Stomach (tissue), 9 donors: ENCODE data around the gene WDR72. TPM values are rescaled to one million over a fixed set of nuclear protein-coding genes. Genes with fewer than 3 reads are reported as not detected.

Source experiments
- DNase-seq, 2 donors: peaks; one replicate each; pipeline versions ENCODE4 v3.0.0 to v3.0.0-alpha.2; 2013 to 2019
- H3K27ac ChIP-seq, 5 donors: fragments of 200-600 bp in 4 of 5; sonication (generic) in 4 of 5; one replicate each; pipeline ENCODE4 v1.5.1; 2013 to 2019; ENCODE audit warnings: mild to moderate bottlenecking in 1 of 5, moderate library complexity in 1 of 5
- H3K27me3 ChIP-seq, 3 donors: fragments of 200-600 bp; sonication (generic); one replicate each; pipeline ENCODE4 v1.5.1; 2017 to 2019; ENCODE audit warnings: mixed run types in 1 of 3
- H3K36me3 ChIP-seq, 4 donors: fragments of 200-600 bp; sonication (generic); 1 replicate in 3 of 4; 2 replicates in 1 of 4; pipeline ENCODE4 v1.5.1; 2016 to 2019
- H3K4me1 ChIP-seq, 4 donors: fragments of 200-600 bp; sonication (generic); one replicate each; pipeline ENCODE4 v1.5.1; 2016 to 2019
- H3K4me3 ChIP-seq, 4 donors: fragments of 200-600 bp; sonication (generic) in 3 of 4; one replicate each; pipeline ENCODE4 v1.5.1; 2016 to 2019; ENCODE audit warnings: mild to moderate bottlenecking in 1 of 4
- H3K9me3 ChIP-seq, 4 donors: fragments of 200-600 bp; sonication (generic); one replicate each; pipeline ENCODE4 v1.5.1; 2016 to 2019
- CTCF ChIP-seq, 7 experiments: fragments of 450-650 bp in 4 of 7; fragments of 200-600 bp in 3 of 7; sonication (generic) in 3 of 7; IDR thresholded peaks; one replicate each; pipeline ENCODE4 v1.5.1; 2016 to 2019; ENCODE audit warnings: antibody characterized with exemption in 7 of 7, control low read depth in 2 of 7, mild to moderate bottlenecking in 1 of 7
- EP300 ChIP-seq: sonication (generic); formaldehyde crosslinking; IDR thresholded peaks from one replicate; pipeline ENCODE4 v1.6.1; 2017; ENCODE audit warnings: antibody characterized with exemption
- POLR2A ChIP-seq, 4 donors: fragments of 450-650 bp; IDR thresholded peaks; one replicate each; pipeline ENCODE4 v1.6.1; 2016; ENCODE audit warnings: antibody characterized with exemption in 4 of 4, control low read depth in 2 of 4, mild to moderate bottlenecking in 1 of 4, moderate library complexity in 1 of 4
- POLR2AphosphoS5 ChIP-seq, 3 donors: sonication (generic); formaldehyde crosslinking; IDR thresholded peaks; one replicate each; pipeline ENCODE4 v1.6.1; 2016; ENCODE audit warnings: antibody characterized with exemption in 3 of 3
- WGBS, 5 donors: extraction: QIAGEN DNeasy Blood & Tissue Kit in 3 of 5; methylation state at CpG; one replicate each; pipeline versions ENCODE4 v1.1.5 to v1.1.7; 2013 to 2018; 5-methylcytosine and 5-hydroxymethylcytosine counted together
- intact Hi-C: fragments of 100-400 bp; cut with DNase I; formaldehyde crosslinking; loops from one replicate; pipeline ENCODE4 v1.15.1; 2023; ENCODE audit warnings: low total_unique reads
- polyA plus RNA-seq, 3 donors: library from polyadenylated mRNA; stranded (reverse); fragments of 200-250 nt; gene quantifications; one replicate each; pipeline ENCODE4 v1.2.3, GENCODE V29; 2013
- total RNA-seq, 5 donors: library from RNA; depleted of rRNA; stranded (reverse); fragments of >200 nt; gene quantifications; one replicate each; pipeline versions ENCODE4 v1.1.0 to v1.2.3, GENCODE V29; 2014 to 2016
- donor health status: healthy with polysubstance abuse.
- donor health status: Bipolar disorder and iron deficiency.
- donor health status: healthy.

WDR72 gene
- total and polyA plus RNA-seq, 8 donors = under 0.01 to 0.61 (median 0.41) TPM; not detected in 2

GRCh38 chr15:53747501-53748068 lies 11.9 kb downstream of the WDR72 start:
- no peak overlapping the region for H3K4me3 ChIP-seq
- intact Hi-C loops = no loop called here
- H3K27ac ChIP-seq = no peak overlapping the region
- DNase-seq = peak in 1 of 2 donors; percentile 2
- WGBS, 5 donors = 47 to 73% (median 61%) methylated on average over 1 of the region's 1 CpG
- no peaks in the 10 kb centered on the region for H3K27me3 ChIP-seq
- H3K36me3 ChIP-seq = no peaks in the 10 kb centered on the region
- no peaks in the 10 kb centered on the region for H3K4me1 ChIP-seq
- TF ChIP-seq EP300 (no peak), POLR2AphosphoS5 (IDR thresholded peaks at IDR 0.05) (no peak), POLR2A (IDR thresholded peaks at IDR 0.05) (no peak), CTCF (IDR thresholded peaks at IDR 0.05) (no peak)
- no peaks in the 10 kb centered on the region for H3K9me3 ChIP-seq

- no peak for TF ChIP-seq POLR2AphosphoS5 (IDR thresholded peaks at IDR 0.05)
- no peak for TF ChIP-seq POLR2A (IDR thresholded peaks at IDR 0.05)
- TF ChIP-seq EP300 = no peak
- TF ChIP-seq CTCF (IDR thresholded peaks at IDR 0.05) = no peak
- Histone ChIP-seq H3K9me3 (no peaks in the 10 kb centered on the region), H3K27me3 (no peaks in the 10 kb centered on the region), H3K36me3 (no peaks in the 10 kb centered on the region), H3K4me1 (no peaks in the 10 kb centered on the region), H3K27ac (no peak overlapping the region), H3K4me3 (no peak overlapping the region)
- intact Hi-C loops = no loop called here
- DNase-seq = no peak
- WGBS, 5 donors = 84 to 93% (median 91%) methylated on average over 3 of the region's 3 CpGs
Measured at GRCh38 chr15:53746101-53746500, 13.4 kb downstream of the WDR72 start.

- Histone ChIP-seq H3K27me3 (no peaks in the 10 kb centered on the region), H3K9me3 (no peaks in the 10 kb centered on the region), H3K4me3 (no peak overlapping the region), H3K36me3 (no peaks in the 10 kb centered on the region), H3K4me1 (no peaks in the 10 kb centered on the region), H3K27ac (no peak overlapping the region)
- 16 to 23% (median 21%) methylated on average over 4 of the region's 4 CpGs for WGBS, 5 donors
- TF ChIP-seq EP300 (no peak), POLR2A (IDR thresholded peaks at IDR 0.05) (no peak), CTCF (IDR thresholded peaks at IDR 0.05) (no peak), POLR2AphosphoS5 (IDR thresholded peaks at IDR 0.05) (no peak)
- intact Hi-C loops = no loop called here
- DNase-seq = peak in 1 of 2 donors; percentile 58
Measured at GRCh38 chr15:53739651-53740050, 19.8 kb downstream of the WDR72 start.

- Histone ChIP-seq H3K27me3 (no peaks in the 10 kb centered on the region), H3K36me3 (no peaks in the 10 kb centered on the region), H3K27ac (no peak overlapping the region), H3K9me3 (no peaks in the 10 kb centered on the region), H3K4me3 (no peak overlapping the region), H3K4me1 (no peaks in the 10 kb centered on the region)
- intact Hi-C loops = no loop called here
- DNase-seq = no peak
- 78 to 83% (median 80%) methylated on average over 4 of the region's 4 CpGs for WGBS, 5 donors
- TF ChIP-seq CTCF (IDR thresholded peaks at IDR 0.05) = no peak
- no peak for TF ChIP-seq EP300
- TF ChIP-seq POLR2AphosphoS5 (IDR thresholded peaks at IDR 0.05) = no peak
- no peak for TF ChIP-seq POLR2A (IDR thresholded peaks at IDR 0.05)
Measured at GRCh38 chr15:53739187-53739586, 20.3 kb downstream of the WDR72 start.
